H9 (cell line): ENCODE results near the gene ANXA1. TPM values are rescaled to one million over a fixed set of nuclear protein-coding genes. Genes with fewer than 3 reads are reported as not detected.

Source experiments
- DNase-seq: peaks from one replicate; pipeline ENCODE4 v3.0.0-alpha.2; 2017
- H2AFZ ChIP-seq: one replicate; pipeline ENCODE4 v1.6.1; 2013; ENCODE audit warnings: mild to moderate bottlenecking, low read length, control low read depth, moderate library complexity
- H2AK5ac ChIP-seq: 2 replicates; pipeline ENCODE4 v1.6.1; 2013; ENCODE audit warnings: low read length, control low read depth, mixed read lengths; ENCODE audit not compliant: insufficient read length
- H2BK120ac ChIP-seq: one replicate; pipeline ENCODE4 v1.6.1; 2013; ENCODE audit warnings: low read depth, mild to moderate bottlenecking, low read length, control low read depth, inconsistent platforms; ENCODE audit not compliant: poor library complexity, severe bottlenecking
- H2BK12ac ChIP-seq: 2 replicates; pipeline ENCODE4 v1.6.1; 2013; ENCODE audit warnings: low read length, control low read depth, mixed read lengths, low read depth; ENCODE audit not compliant: insufficient read length
- H2BK15ac ChIP-seq: 2 replicates; pipeline ENCODE4 v1.6.1; 2013; ENCODE audit warnings: low read depth, low read length, control low read depth
- H2BK20ac ChIP-seq: one replicate; pipeline ENCODE4 v1.6.1; 2013; ENCODE audit warnings: low read depth, mild to moderate bottlenecking, low read length, control low read depth, inconsistent platforms; ENCODE audit not compliant: poor library complexity, severe bottlenecking
- H2BK5ac ChIP-seq: 2 replicates; pipeline ENCODE4 v1.6.1; 2013; ENCODE audit warnings: low read length, control low read depth, mixed read lengths; ENCODE audit not compliant: insufficient read length
- H3K14ac ChIP-seq: 2 replicates; pipeline ENCODE4 v1.6.1; 2013; ENCODE audit warnings: low read length, control low read depth; ENCODE audit not compliant: insufficient read depth
- H3K18ac ChIP-seq: 2 replicates; pipeline ENCODE4 v1.6.1; 2013; ENCODE audit warnings: low read depth, mild to moderate bottlenecking, mixed read lengths, low read length, control low read depth; ENCODE audit not compliant: insufficient read length
- H3K23ac ChIP-seq: 2 replicates; pipeline ENCODE4 v1.6.1; 2013; ENCODE audit warnings: low read length, control low read depth, mixed read lengths, low read depth; ENCODE audit not compliant: insufficient read length
- H3K23me2 ChIP-seq: 2 replicates; pipeline ENCODE4 v1.6.1; 2013; ENCODE audit warnings: low read depth, mild to moderate bottlenecking, mixed read lengths, low read length, control low read depth; ENCODE audit not compliant: insufficient read length, poor library complexity, severe bottlenecking
- H3K27ac ChIP-seq: 2 replicates; pipeline ENCODE4 v1.5.1; 2013; ENCODE audit warnings: low read length, control low read depth, mixed read lengths, low read depth; ENCODE audit not compliant: insufficient read length
- H3K27me3 ChIP-seq: 2 replicates; pipeline ENCODE4 v1.6.1; 2013; ENCODE audit warnings: low read length, control low read depth, inconsistent platforms; ENCODE audit not compliant: insufficient read depth
- H3K4ac ChIP-seq: 2 replicates; pipeline ENCODE4 v1.6.1; 2013; ENCODE audit warnings: low read depth, mild to moderate bottlenecking, control low read depth, inconsistent platforms, low read length, moderate library complexity
- H3K4me1 ChIP-seq: 2 replicates; pipeline ENCODE4 v1.6.1; 2013; ENCODE audit warnings: low read length, control low read depth, inconsistent platforms; ENCODE audit not compliant: insufficient read depth
- H3K4me2 ChIP-seq: 2 replicates; pipeline ENCODE4 v1.6.1; 2013; ENCODE audit warnings: low read length, control low read depth, mixed read lengths; ENCODE audit not compliant: insufficient read length, insufficient read depth
- H3K56ac ChIP-seq: 2 replicates; pipeline ENCODE4 v1.6.1; 2013; ENCODE audit warnings: low read depth, mild to moderate bottlenecking, mixed read lengths, low read length, control low read depth; ENCODE audit not compliant: insufficient read length
- H3K79me1 ChIP-seq: 2 replicates; pipeline ENCODE4 v1.6.1; 2013; ENCODE audit warnings: low read depth, mild to moderate bottlenecking, moderate library complexity, low read length, control low read depth, inconsistent platforms; ENCODE audit not compliant: insufficient read depth, poor library complexity, severe bottlenecking
- H3K79me2 ChIP-seq: 2 replicates; pipeline ENCODE4 v1.6.1; 2013; ENCODE audit warnings: low read length, control low read depth, inconsistent platforms; ENCODE audit not compliant: insufficient read depth
- H3K9ac ChIP-seq: 2 replicates; pipeline ENCODE4 v1.6.1; 2013; ENCODE audit warnings: low read length, control low read depth, mixed read lengths; ENCODE audit not compliant: insufficient read length; ENCODE audit errors: extremely low read depth
- H3K9me3 ChIP-seq: one replicate; pipeline ENCODE4 v1.6.1; 2013; ENCODE audit warnings: low read depth, low read length, inconsistent platforms; ENCODE audit not compliant: control insufficient read depth
- H3T11ph ChIP-seq: one replicate; pipeline ENCODE4 v1.6.1; 2013; ENCODE audit warnings: mild to moderate bottlenecking, low read length, control low read depth, inconsistent platforms
- H4K20me1 ChIP-seq: one replicate; pipeline ENCODE4 v1.6.1; 2013; ENCODE audit not compliant: control insufficient read depth, insufficient read length, insufficient read depth
- H4K5ac ChIP-seq: 2 replicates; pipeline ENCODE4 v1.6.1; 2013; ENCODE audit warnings: low read depth, mild to moderate bottlenecking, mixed read lengths, low read length, control low read depth; ENCODE audit not compliant: insufficient read length
- H4K8ac ChIP-seq: replicated peaks from 2 replicates; pipeline ENCODE4 v1.6.1; 2013; ENCODE audit warnings: low read length, control low read depth, mixed read lengths, low read depth; ENCODE audit not compliant: insufficient read length
- H4K91ac ChIP-seq: 2 replicates; pipeline ENCODE4 v1.6.1; 2013; ENCODE audit warnings: low read depth, mild to moderate bottlenecking, moderate library complexity, mixed read lengths, low read length, control low read depth; ENCODE audit not compliant: insufficient read length
- H3K27ac Mint-ChIP-seq, 3 experiments: 2 replicates in 2 of 3; 3 replicates in 1 of 3; pipeline ENCODE4 v1.8.0; 2020 to 2021; ENCODE audit warnings: mixed read lengths in 3 of 3, mild to moderate bottlenecking in 1 of 3, moderate library complexity in 1 of 3
- H3K27me3 Mint-ChIP-seq: 2 replicates; pipeline ENCODE4 v1.8.0; 2021; ENCODE audit warnings: low read depth, mild to moderate bottlenecking, moderate library complexity, mixed read lengths
- H3K36me3 Mint-ChIP-seq, 3 experiments: 2 replicates in 2 of 3; 3 replicates in 1 of 3; pipeline ENCODE4 v1.8.0; 2020 to 2021; ENCODE audit warnings: low read depth in 3 of 3, mixed read lengths in 3 of 3; ENCODE audit not compliant: insufficient read depth in 1 of 3
- H3K4me1 Mint-ChIP-seq, 2 experiments: 2 replicates each; pipeline ENCODE4 v1.8.0; 2020; ENCODE audit warnings: mixed read lengths in 2 of 2
- H3K4me3 Mint-ChIP-seq, 2 experiments: 2 replicates in 1 of 2; 3 replicates in 1 of 2; pipeline ENCODE4 v1.8.0; 2020 to 2021; ENCODE audit warnings: mild to moderate bottlenecking in 2 of 2, mixed read lengths in 2 of 2, moderate library complexity in 1 of 2
- H3K9me3 Mint-ChIP-seq, 2 experiments: 2 replicates in 1 of 2; 3 replicates in 1 of 2; pipeline ENCODE4 v1.8.0; 2020; ENCODE audit warnings: mild to moderate bottlenecking in 2 of 2, mixed read lengths in 2 of 2, moderate library complexity in 1 of 2
- WGBS: extraction: QIAGEN DNeasy Blood & Tissue Kit; methylation state at CpG from one replicate; pipeline ENCODE4 v1.1.7; 2013; ENCODE audit warnings: missing lambda C conversion rate, low lambda C conversion rate, mixed read lengths; ENCODE audit not compliant: insufficient read length; ENCODE audit errors: extremely low coverage; 5-methylcytosine and 5-hydroxymethylcytosine counted together
- total RNA-seq: library from RNA; stranded (reverse); gene quantifications from 2 replicates; pipeline ENCODE4 v1.2.1, GENCODE V29; 2021
- TF ChIP-seq, protein P1 (sequence below): fragments of 200-600 bp; sonication (generic); conservative IDR thresholded peaks from 3 replicates; pipeline ENCODE4 v1.8.0; 2021; ENCODE audit warnings: antibody characterized with exemption, mild to moderate bottlenecking

The ANXA1 gene
- total RNA-seq, 1 experiment from 2014 or later = 3.5 TPM

DNA sequence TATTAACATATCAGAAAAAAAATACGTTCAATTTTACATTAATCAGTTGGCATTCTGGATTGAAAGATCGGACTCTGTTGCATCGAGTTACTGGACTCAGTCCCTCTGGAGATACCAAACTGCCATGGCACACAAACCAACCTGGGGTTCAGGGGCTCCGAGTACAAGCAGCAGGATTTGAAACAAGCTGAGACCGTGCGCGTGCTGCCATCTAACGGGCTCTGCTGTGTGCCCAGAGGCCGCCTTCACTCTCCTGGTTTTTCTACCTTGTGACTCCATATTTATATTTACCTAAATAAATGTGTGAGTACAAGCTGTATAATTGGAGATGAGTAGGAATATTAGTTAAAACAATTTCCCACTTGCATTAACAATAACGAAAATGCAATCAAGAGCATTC lies 48.2 kb downstream of the ANXA1 start:
- Histone ChIP-seq H3K14ac (no peak overlapping the region), H3K27me3 (no peaks in the 10 kb centered on the region), H4K20me1 (no peaks in the 10 kb centered on the region), H4K8ac (no peak overlapping the region), H3K9me3 (no peaks in the 10 kb centered on the region), H2BK20ac (no peak overlapping the region), H3K23me2 (no peaks in the 10 kb centered on the region), H3K79me2 (no peaks in the 10 kb centered on the region), H3K4me1 (no peaks in the 10 kb centered on the region), H3K9ac (no peak overlapping the region), H3K27ac (no peak overlapping the region), H3K79me1 (no peaks in the 10 kb centered on the region), H2BK120ac (no peak overlapping the region), H4K5ac (no peak overlapping the region), H2BK15ac (no peak overlapping the region), H3K18ac (no peak overlapping the region), H3K4ac (no peak overlapping the region), H3K4me2 (no peak overlapping the region), H3K56ac (no peak overlapping the region), H3T11ph (no peak overlapping the region), H2BK5ac (no peak overlapping the region), H4K91ac (no peak overlapping the region), H3K23ac (no peak overlapping the region), H2BK12ac (no peak overlapping the region), H2AFZ (no peak overlapping the region), H2AK5ac (no peak overlapping the region)
- Mint-ChIP-seq H3K27ac (no peak overlapping the region), H3K4me1 (peaks cover 9 to 12% of the 10 kb centered on the region in 2 experiments), H3K4me3 (no peak overlapping the region), H3K27me3 (no peaks in the 10 kb centered on the region), H3K9me3 (no peaks in the 10 kb centered on the region), H3K36me3 (no peaks in the 10 kb centered on the region)
- no CpG with 5 or more reads among the region's 10 CpGs for WGBS
- TF ChIP-seq, protein P1, sequence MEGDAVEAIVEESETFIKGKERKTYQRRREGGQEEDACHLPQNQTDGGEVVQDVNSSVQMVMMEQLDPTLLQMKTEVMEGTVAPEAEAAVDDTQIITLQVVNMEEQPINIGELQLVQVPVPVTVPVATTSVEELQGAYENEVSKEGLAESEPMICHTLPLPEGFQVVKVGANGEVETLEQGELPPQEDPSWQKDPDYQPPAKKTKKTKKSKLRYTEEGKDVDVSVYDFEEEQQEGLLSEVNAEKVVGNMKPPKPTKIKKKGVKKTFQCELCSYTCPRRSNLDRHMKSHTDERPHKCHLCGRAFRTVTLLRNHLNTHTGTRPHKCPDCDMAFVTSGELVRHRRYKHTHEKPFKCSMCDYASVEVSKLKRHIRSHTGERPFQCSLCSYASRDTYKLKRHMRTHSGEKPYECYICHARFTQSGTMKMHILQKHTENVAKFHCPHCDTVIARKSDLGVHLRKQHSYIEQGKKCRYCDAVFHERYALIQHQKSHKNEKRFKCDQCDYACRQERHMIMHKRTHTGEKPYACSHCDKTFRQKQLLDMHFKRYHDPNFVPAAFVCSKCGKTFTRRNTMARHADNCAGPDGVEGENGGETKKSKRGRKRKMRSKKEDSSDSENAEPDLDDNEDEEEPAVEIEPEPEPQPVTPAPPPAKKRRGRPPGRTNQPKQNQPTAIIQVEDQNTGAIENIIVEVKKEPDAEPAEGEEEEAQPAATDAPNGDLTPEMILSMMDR = peak; percentile 53; the same call in 2 of the 3 replicates
- DNase-seq = peak; percentile 59
